Endothelial cell of umbilical vein (primary cell): ENCODE measurements around the gene TCP11L2.

Source experiments
- EZH2 ChIP-seq: IDR thresholded peaks from 2 replicates; pipeline ENCODE4 v1.6.1; 2012; ENCODE audit warnings: borderline replicate concordance, low read depth, mild to moderate bottlenecking, moderate library complexity, low read length, inconsistent platforms; ENCODE audit not compliant: severe bottlenecking
- FOS ChIP-seq: IDR thresholded peaks from 2 replicates; pipeline ENCODE4 v1.6.1; 2011; ENCODE audit warnings: mild to moderate bottlenecking, low read length, moderate library complexity, borderline replicate concordance; ENCODE audit not compliant: insufficient read depth
- GATA2 ChIP-seq: IDR thresholded peaks from 2 replicates; pipeline ENCODE4 v1.7.0; 2011; ENCODE audit warnings: low read depth, mild to moderate bottlenecking, moderate library complexity, mixed read lengths, low read length; ENCODE audit not compliant: insufficient read length, insufficient read depth
- JUN ChIP-seq: IDR thresholded peaks from 2 replicates; pipeline ENCODE4 v1.6.1; 2011; ENCODE audit warnings: borderline replicate concordance, low read depth; ENCODE audit not compliant: insufficient read length, insufficient read depth
- MYC ChIP-seq: IDR thresholded peaks from one replicate; pipeline ENCODE4 v1.6.1; 2011; ENCODE audit warnings: mild to moderate bottlenecking, low read depth, low read length
- POLR2A ChIP-seq: IDR thresholded peaks from 2 replicates; pipeline ENCODE4 v1.6.1; 2012; ENCODE audit warnings: low read depth, mild to moderate bottlenecking, control low read depth, low read length
- POLR2AphosphoS5 ChIP-seq: IDR thresholded peaks from 2 replicates; pipeline ENCODE4 v1.6.1; 2012; ENCODE audit warnings: low read depth, mild to moderate bottlenecking, control low read depth, low read length, moderate library complexity; ENCODE audit not compliant: insufficient read depth
- TF ChIP-seq, protein P1 (sequence below), 2 donors: IDR thresholded peaks; 1 replicate in 1 of 2; 2 replicates in 1 of 2; pipeline ENCODE4 v1.5.1; 2011; ENCODE audit warnings: low read length in 2 of 2, mild to moderate bottlenecking in 2 of 2, moderate library complexity in 2 of 2, control low read depth in 1 of 2, inconsistent platforms in 1 of 2, low read depth in 1 of 2; ENCODE audit not compliant: insufficient read depth in 1 of 2; ENCODE audit errors: extremely low read depth in 1 of 2
- TF ChIP-seq, protein P2 (sequence below): IDR thresholded peaks from 2 replicates; pipeline ENCODE4 v1.6.1; 2011; ENCODE audit not compliant: insufficient read depth, insufficient read length

DNA sequence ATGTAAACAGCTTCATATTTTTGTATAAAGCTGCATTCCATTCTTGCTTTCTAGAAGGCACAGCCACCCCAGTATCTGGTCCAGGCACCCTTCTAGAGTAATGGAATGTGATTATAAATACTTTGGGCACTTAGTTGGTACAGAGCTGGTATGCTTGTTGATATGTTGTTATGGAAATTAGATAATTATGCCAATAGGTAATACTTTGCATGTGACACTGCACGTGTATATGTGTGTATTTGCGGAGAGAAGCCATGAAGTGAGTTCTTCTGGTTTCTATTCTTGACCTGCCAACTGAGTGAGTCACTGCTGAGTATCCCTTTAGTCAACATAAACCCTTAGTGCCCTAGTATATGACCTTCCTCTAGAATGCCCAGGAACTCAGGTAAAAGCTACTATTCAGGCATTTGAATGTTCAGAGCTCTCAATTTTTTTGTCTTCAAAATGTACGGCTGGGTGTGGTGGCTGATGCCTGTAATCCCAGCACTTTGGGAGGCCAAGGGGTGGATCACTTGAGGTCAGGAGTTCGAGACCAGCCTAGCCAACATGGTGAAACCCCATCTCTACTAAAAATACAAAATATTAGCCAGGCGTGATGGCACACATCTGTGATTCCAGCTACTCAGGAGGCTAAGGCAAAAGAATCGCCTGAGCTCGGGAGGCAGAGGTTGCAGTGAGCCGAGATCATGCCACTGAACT is 6.2 kb upstream of the TCP11L2 start:
- no peak for TF ChIP-seq MYC
- TF ChIP-seq, protein P1, sequence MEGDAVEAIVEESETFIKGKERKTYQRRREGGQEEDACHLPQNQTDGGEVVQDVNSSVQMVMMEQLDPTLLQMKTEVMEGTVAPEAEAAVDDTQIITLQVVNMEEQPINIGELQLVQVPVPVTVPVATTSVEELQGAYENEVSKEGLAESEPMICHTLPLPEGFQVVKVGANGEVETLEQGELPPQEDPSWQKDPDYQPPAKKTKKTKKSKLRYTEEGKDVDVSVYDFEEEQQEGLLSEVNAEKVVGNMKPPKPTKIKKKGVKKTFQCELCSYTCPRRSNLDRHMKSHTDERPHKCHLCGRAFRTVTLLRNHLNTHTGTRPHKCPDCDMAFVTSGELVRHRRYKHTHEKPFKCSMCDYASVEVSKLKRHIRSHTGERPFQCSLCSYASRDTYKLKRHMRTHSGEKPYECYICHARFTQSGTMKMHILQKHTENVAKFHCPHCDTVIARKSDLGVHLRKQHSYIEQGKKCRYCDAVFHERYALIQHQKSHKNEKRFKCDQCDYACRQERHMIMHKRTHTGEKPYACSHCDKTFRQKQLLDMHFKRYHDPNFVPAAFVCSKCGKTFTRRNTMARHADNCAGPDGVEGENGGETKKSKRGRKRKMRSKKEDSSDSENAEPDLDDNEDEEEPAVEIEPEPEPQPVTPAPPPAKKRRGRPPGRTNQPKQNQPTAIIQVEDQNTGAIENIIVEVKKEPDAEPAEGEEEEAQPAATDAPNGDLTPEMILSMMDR (IDR thresholded peaks at IDR 0.05; ENCODE audit: extremely low read depth in 1 of 2, insufficient read depth in 1 of 2, low read depth in 1 of 2, low read length in 2 of 2) = no peak
- no peak for TF ChIP-seq POLR2AphosphoS5
- peak; percentile 33 for TF ChIP-seq FOS
- no peak for TF ChIP-seq POLR2A
- no peak for TF ChIP-seq EZH2
- TF ChIP-seq JUN = peak; percentile 21
- TF ChIP-seq, protein P2, sequence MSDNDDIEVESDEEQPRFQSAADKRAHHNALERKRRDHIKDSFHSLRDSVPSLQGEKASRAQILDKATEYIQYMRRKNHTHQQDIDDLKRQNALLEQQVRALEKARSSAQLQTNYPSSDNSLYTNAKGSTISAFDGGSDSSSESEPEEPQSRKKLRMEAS = no peak
- no peak for TF ChIP-seq GATA2
